Measurements from ENCODE around the gene CDC42BPG.
A peak's percentile ranks its signal among the peaks of the same experiment; 100 is the strongest.

The CDC42BPG gene

GRCh38 chr11:64877390-64878222 lies 33.2 kb upstream of the CDC42BPG start:
- no peaks in the 10 kb centered on the region for H4K20me1 ChIP-seq (ENCODE audit: insufficient read depth)
- H3K36me3 ChIP-seq (ENCODE audit: insufficient read depth): no peaks in the 10 kb centered on the region
- peaks cover 37% of the 10 kb centered on the region for H3K79me2 ChIP-seq (ENCODE audit: insufficient read depth, low read depth)
- peaks cover 53% of the 10 kb centered on the region for H3K4me1 ChIP-seq (ENCODE audit: low read depth, poor library complexity, severe bottlenecking)
- peak overlapping the region; percentile 8; the same call in 1 of the 2 replicates for H2AFZ ChIP-seq (ENCODE audit: low read depth)
- H3K9ac ChIP-seq: peak overlapping the region; percentile 46; the same call in 1 of the 2 replicates
- H3K4me3 ChIP-seq (IDR thresholded peaks at IDR 0.05; ENCODE audit: insufficient read depth, low read depth, low read length): no peak overlapping the region
- H3K27ac ChIP-seq: no peak overlapping the region
- no peaks in the 10 kb centered on the region for H3K27me3 ChIP-seq (ENCODE audit: insufficient read depth, low read depth)
- TF ChIP-seq CTCF (conservative IDR thresholded peaks at IDR 0.05; ENCODE audit: low read depth, low read length): no peak
- H3K4me2 ChIP-seq: peak overlapping the region; percentile 97

GRCh38 chr11:64876835-64877341 lies 32.4 kb upstream of the CDC42BPG start:
- H3K79me2 ChIP-seq (ENCODE audit: insufficient read depth, low read depth): peaks cover 42% of the 10 kb centered on the region
- peaks cover 53% of the 10 kb centered on the region for H3K4me1 ChIP-seq (ENCODE audit: low read depth, poor library complexity, severe bottlenecking)
- H2AFZ ChIP-seq (ENCODE audit: low read depth): no peak overlapping the region
- no peaks in the 10 kb centered on the region for H3K27me3 ChIP-seq (ENCODE audit: insufficient read depth, low read depth)
- no peaks in the 10 kb centered on the region for H3K36me3 ChIP-seq (ENCODE audit: insufficient read depth)
- peak overlapping the region; percentile 97 for H3K4me2 ChIP-seq
- peak overlapping the region; percentile 46; the same call in 1 of the 2 replicates for H3K9ac ChIP-seq
- H4K20me1 ChIP-seq (ENCODE audit: insufficient read depth): no peaks in the 10 kb centered on the region
- no peak for TF ChIP-seq CTCF (conservative IDR thresholded peaks at IDR 0.05; ENCODE audit: low read depth, low read length)
- H3K27ac ChIP-seq: no peak overlapping the region
- H3K4me3 ChIP-seq (IDR thresholded peaks at IDR 0.05; ENCODE audit: insufficient read depth, low read depth, low read length): no peak overlapping the region

- H3K27ac ChIP-seq: no peak overlapping the region
- H3K27me3 ChIP-seq (ENCODE audit: insufficient read depth, low read depth): no peaks in the 10 kb centered on the region
- no peaks in the 10 kb centered on the region for H3K36me3 ChIP-seq (ENCODE audit: insufficient read depth)
- no peak overlapping the region for H3K4me3 ChIP-seq (IDR thresholded peaks at IDR 0.05; ENCODE audit: insufficient read depth, low read depth, low read length)
- H2AFZ ChIP-seq (ENCODE audit: low read depth): no peak overlapping the region
- no peak for TF ChIP-seq CTCF (conservative IDR thresholded peaks at IDR 0.05; ENCODE audit: low read depth, low read length)
- H3K79me2 ChIP-seq (ENCODE audit: insufficient read depth, low read depth): peaks cover 42% of the 10 kb centered on the region
- H3K4me1 ChIP-seq (ENCODE audit: low read depth, poor library complexity, severe bottlenecking): peaks cover 52% of the 10 kb centered on the region
- H3K4me2 ChIP-seq: peak overlapping the region; percentile 97; the same call in 1 of the 2 replicates
- H3K9ac ChIP-seq: no peak overlapping the region
- no peaks in the 10 kb centered on the region for H4K20me1 ChIP-seq (ENCODE audit: insufficient read depth)
Observed at GRCh38 chr11:64876229-64876750, 31.8 kb upstream of the CDC42BPG start.

GRCh38 chr11:64875369-64876228 lies 31.1 kb upstream of the CDC42BPG start:
- H3K9ac ChIP-seq: no peak overlapping the region
- H3K79me2 ChIP-seq (ENCODE audit: insufficient read depth, low read depth): peaks cover 48% of the 10 kb centered on the region
- no peak overlapping the region for H3K4me3 ChIP-seq (IDR thresholded peaks at IDR 0.05; ENCODE audit: insufficient read depth, low read depth, low read length)
- H2AFZ ChIP-seq (ENCODE audit: low read depth): no peak overlapping the region
- peak overlapping the region; percentile 97; the same call in 1 of the 2 replicates for H3K4me2 ChIP-seq
- H4K20me1 ChIP-seq (ENCODE audit: insufficient read depth): no peaks in the 10 kb centered on the region
- no peaks in the 10 kb centered on the region for H3K27me3 ChIP-seq (ENCODE audit: insufficient read depth, low read depth)
- H3K4me1 ChIP-seq (ENCODE audit: low read depth, poor library complexity, severe bottlenecking): peaks cover 49% of the 10 kb centered on the region
- TF ChIP-seq CTCF (conservative IDR thresholded peaks at IDR 0.05; ENCODE audit: low read depth, low read length): no peak
- H3K36me3 ChIP-seq (ENCODE audit: insufficient read depth): no peaks in the 10 kb centered on the region
- no peak overlapping the region for H3K27ac ChIP-seq

Measured in KMS-11 (cell line).